MM.1S (cell line): Measurements from ENCODE around the gene DGCR6L.
"Not testable (repeated sequence)": the region's sequence is repeated elsewhere in the genome, so short reads cannot be mapped to it uniquely, and the experiment has no call there.

Source experiments
- CTCF ChIP-seq: fragments of 300-600 bp; sonication (generic); IDR thresholded peaks from 2 replicates; pipeline ENCODE4 v1.5.1; 2016; ENCODE audit warnings: antibody characterized with exemption, low read length, mixed read lengths
- EZH2 ChIP-seq: fragments of 300-600 bp; sonication (generic); optimal IDR thresholded peaks from 2 replicates; pipeline ENCODE3; 2017; ENCODE audit warnings: low read depth, mild to moderate bottlenecking, antibody characterized with exemption, low read length, mixed read lengths
- EZH2phosphoT487 ChIP-seq: fragments of 300-600 bp; sonication (generic); IDR thresholded peaks from 2 replicates; pipeline ENCODE4 v1.6.1; 2018; ENCODE audit warnings: antibody characterized with exemption, low read length

GRCh38 chr22:20314206-20314605 is 5.7 kb downstream of the DGCR6L start:
- not testable (repeated sequence) for TF ChIP-seq CTCF, EZH2, EZH2phosphoT487
